RWPE2 (cell line): ENCODE results near the gene GPANK1.

Experiments used
- ATAC-seq: fragments of 200-7000 bp; cut with Tn5 transposase; 3 replicates; pipeline ENCODE4 v1.9.1; 2021; ENCODE audit warnings: low read depth
- DNase-seq: peaks from one replicate; pipeline ENCODE4 v3.0.0-alpha.2; 2020; ENCODE audit warnings: low spot score
- H3K27ac ChIP-seq: fragments of 450-650 bp; 2 replicates; pipeline ENCODE4 v1.5.1; 2017; ENCODE audit warnings: mild to moderate bottlenecking; ENCODE audit not compliant: poor library complexity, severe bottlenecking
- H3K27me3 ChIP-seq: fragments of 250-450 bp; sonication (Bioruptor Pico); 2 replicates; pipeline ENCODE4 v1.5.1; 2021; ENCODE audit warnings: mild to moderate bottlenecking, moderate library complexity; ENCODE audit not compliant: insufficient read depth, poor library complexity, severe bottlenecking
- H3K36me3 ChIP-seq: fragments of 250-450 bp; sonication (Bioruptor Pico); 2 replicates; pipeline ENCODE4 v1.5.1; 2020; ENCODE audit warnings: low read depth, mild to moderate bottlenecking, moderate library complexity
- H3K4me1 ChIP-seq: fragments of 250-450 bp; sonication (Bioruptor Pico); 2 replicates; pipeline ENCODE4 v1.5.1; 2021; ENCODE audit warnings: mild to moderate bottlenecking, moderate library complexity; ENCODE audit not compliant: insufficient read depth, poor library complexity, severe bottlenecking
- H3K4me3 ChIP-seq: fragments of 250-450 bp; sonication (Bioruptor Pico); 2 replicates; pipeline ENCODE4 v1.5.1; 2021; ENCODE audit warnings: mild to moderate bottlenecking, moderate library complexity; ENCODE audit not compliant: severe bottlenecking
- H3K9me3 ChIP-seq: fragments of 250-450 bp; sonication (Bioruptor Pico); 2 replicates; pipeline ENCODE4 v1.5.1; 2021; ENCODE audit warnings: mild to moderate bottlenecking, moderate library complexity; ENCODE audit not compliant: severe bottlenecking
- CTCF ChIP-seq: fragments of 450-650 bp; IDR thresholded peaks from one replicate; pipeline ENCODE4 v1.5.1; 2017; ENCODE audit warnings: mild to moderate bottlenecking, moderate library complexity; ENCODE audit not compliant: poor library complexity, severe bottlenecking

Gene GPANK1

GRCh38 chr6:31689249-31690110 is 24.7 kb upstream of the GPANK1 start:
- Histone ChIP-seq H3K4me3 (no peak overlapping the region), H3K9me3 (no peaks in the 10 kb centered on the region), H3K27ac (no peak overlapping the region), H3K27me3 (no peaks in the 10 kb centered on the region), H3K4me1 (no peaks in the 10 kb centered on the region), H3K36me3 (peaks cover 31% of the 10 kb centered on the region)
- TF ChIP-seq CTCF: peak; percentile 23
- ATAC-seq: no peak
- no peak for DNase-seq

DNA sequence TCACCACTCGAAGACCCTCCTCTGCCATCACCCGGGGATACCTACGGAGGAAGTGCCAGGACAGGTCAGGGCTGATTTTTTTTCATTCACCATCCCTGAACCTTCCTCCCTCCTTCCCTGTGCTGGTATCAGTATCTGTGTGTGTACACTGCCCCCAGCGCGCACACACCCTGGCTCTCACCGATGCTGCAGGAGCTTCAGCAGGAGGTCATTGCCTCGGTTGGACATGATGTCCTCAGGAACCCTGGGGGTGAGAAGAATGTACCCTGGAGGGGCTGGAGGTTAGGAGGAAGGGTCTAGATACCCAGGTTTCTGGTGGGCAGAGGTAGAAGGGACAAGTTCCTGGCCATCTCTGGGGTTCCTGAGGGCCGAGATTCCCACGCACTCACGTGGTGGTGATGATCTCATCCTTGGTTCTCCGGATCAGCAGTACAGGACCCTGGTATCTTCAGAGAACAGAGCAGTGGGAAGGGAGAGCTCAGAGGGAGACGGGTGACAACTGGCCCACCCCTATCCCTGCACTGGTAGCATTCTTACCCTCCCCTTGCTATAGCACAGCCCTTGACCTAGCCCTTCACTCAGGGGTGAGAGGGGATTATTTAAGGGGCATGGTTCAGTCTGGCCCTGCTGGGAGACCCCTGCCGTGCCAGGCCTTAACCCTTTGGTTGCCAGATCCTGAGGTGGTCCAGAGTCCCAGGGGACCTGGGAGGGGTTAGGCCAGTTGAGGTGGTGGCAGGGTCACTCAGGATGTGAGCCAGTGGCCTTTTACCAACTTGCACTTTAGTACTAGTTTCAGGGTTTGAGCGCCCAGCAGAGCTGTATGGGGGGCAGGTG is 23.3 kb upstream of the GPANK1 start:
- TF ChIP-seq CTCF: no peak
- Histone ChIP-seq H3K27me3 (no peaks in the 10 kb centered on the region), H3K4me1 (no peaks in the 10 kb centered on the region), H3K27ac (no peak overlapping the region), H3K9me3 (no peaks in the 10 kb centered on the region), H3K4me3 (no peak overlapping the region), H3K36me3 (peaks cover 31% of the 10 kb centered on the region)
- no peak for DNase-seq
- no peak for ATAC-seq

DNA sequence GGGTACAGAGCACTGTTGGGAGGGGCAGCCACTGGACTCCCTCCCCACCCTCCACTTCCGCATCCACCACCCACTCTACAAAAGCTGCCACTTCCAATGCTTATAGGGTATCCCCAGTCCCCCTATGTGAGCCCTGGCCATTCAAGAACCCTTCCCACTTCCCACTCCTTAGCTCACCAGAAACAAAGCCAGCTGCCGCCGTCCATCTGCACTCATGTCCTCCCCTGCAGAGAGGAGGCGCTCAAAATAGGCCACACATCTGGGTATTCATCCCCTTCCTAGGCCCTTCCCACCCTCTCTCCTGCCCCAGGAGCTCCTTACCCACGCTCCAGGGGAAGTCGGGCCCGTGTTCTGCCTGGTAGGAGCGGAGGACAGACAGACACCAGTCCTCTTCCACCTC is 22.5 kb upstream of the GPANK1 start:
- H3K36me3 ChIP-seq: peaks cover 28% of the 10 kb centered on the region
- ATAC-seq: no peak
- DNase-seq: no peak
- H3K9me3 ChIP-seq: no peaks in the 10 kb centered on the region
- H3K27me3 ChIP-seq: no peaks in the 10 kb centered on the region
- H3K4me3 ChIP-seq: no peak overlapping the region
- no peaks in the 10 kb centered on the region for H3K4me1 ChIP-seq
- H3K27ac ChIP-seq: no peak overlapping the region
- TF ChIP-seq CTCF: no peak

DNA sequence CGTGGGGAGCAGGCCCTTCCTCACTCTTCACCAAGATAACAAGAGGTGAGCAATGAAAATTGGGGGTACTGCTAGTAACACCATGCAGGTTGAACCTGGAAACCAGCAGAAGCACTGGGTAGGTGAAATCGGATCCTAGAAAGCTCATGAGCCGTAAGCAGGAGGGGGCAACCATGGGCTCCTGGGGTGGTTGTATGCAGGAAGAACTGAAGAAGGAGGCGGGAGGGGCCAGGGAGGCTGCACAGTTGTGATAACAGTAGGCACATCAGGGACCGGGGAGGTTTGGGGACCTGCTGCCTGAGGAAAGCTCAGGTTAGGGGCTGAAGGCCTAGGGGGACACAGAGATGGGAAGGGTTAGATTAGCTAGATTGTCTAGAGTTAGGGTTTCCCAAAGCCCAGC is 21.7 kb upstream of the GPANK1 start:
- H3K4me1 ChIP-seq: no peaks in the 10 kb centered on the region
- ATAC-seq (no peak), DNase-seq (no peak)
- TF ChIP-seq CTCF: no peak
- H3K27ac ChIP-seq: no peak overlapping the region
- H3K4me3 ChIP-seq: no peak overlapping the region
- H3K27me3 ChIP-seq: no peaks in the 10 kb centered on the region
- no peaks in the 10 kb centered on the region for H3K9me3 ChIP-seq
- peaks cover 22% of the 10 kb centered on the region for H3K36me3 ChIP-seq
